Bronchial smooth muscle cell (primary cell): ENCODE results near the gene PIP4K2A. TPM values are rescaled to one million over a fixed set of nuclear protein-coding genes. Genes with fewer than 3 reads are reported as not detected.

Source experiments
- total RNA-seq: library from RNA; depleted of rRNA; stranded (reverse); fragments of >200 nt; gene quantifications from 2 replicates; pipeline ENCODE4 v1.2.1, GENCODE V29; 2014

PIP4K2A gene
- total RNA-seq, result 25.2 and 28.2 TPM in 2 replicates

GRCh38 chr10:22714479-22715289 is at the start of gene PIP4K2A:
TSS of gene PIP4K2A (minus strand) at chr10:22714578. CDS start at chr10:22714326, 252 bp downstream.

Other genes starting within 250 kb of the PIP4K2A start
- not detected in 2 replicates for gene ARMC3, start 213.5 kb upstream of the PIP4K2A start, total RNA-seq